Measurements from ENCODE around the gene SLC7A5. TPM values are rescaled to one million over a fixed set of nuclear protein-coding genes. Genes with fewer than 3 reads are reported as not detected.
"Not testable (repeated sequence)": the region's sequence is repeated elsewhere in the genome, so short reads cannot be mapped to it uniquely, and the experiment has no call there.

SLC7A5 gene
- total RNA-seq, 1 donor from 2014 or later, result 9.5 TPM

DNA sequence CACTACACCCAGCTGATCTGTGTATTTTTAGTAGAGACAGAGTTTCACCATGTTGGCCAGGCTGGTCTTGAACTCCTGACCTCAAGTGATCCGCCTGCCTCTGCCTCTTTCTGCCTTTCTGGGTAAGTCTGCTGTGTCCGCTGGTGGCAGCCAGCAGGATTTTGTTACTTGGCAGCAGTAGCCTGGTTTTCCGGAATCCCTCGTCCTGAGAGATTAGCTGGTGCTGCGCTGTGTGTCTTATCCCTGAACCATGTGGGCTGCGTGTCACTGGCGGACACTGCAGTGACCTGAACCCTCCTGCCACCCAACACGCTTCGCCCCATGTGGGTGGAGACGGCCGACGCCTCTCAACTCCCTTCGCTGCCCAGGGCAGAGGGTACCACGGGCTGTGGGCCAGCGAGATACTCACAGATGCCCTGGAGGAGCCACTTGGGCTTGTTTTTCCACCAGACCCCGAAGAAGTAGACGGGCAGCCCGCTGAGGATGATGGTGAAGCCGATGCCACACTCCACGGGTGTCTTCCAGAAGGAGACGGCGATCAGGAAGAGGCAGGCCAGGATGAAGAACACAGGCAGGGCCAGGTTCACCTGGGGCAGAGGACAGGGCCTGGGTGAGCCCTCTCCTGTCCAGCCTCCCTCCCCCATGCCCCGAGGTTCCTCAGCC, 35.2 kb downstream of the SLC7A5 start:
- no peak for DNase-seq (ENCODE audit: low read depth in 2 of 2)

DNA sequence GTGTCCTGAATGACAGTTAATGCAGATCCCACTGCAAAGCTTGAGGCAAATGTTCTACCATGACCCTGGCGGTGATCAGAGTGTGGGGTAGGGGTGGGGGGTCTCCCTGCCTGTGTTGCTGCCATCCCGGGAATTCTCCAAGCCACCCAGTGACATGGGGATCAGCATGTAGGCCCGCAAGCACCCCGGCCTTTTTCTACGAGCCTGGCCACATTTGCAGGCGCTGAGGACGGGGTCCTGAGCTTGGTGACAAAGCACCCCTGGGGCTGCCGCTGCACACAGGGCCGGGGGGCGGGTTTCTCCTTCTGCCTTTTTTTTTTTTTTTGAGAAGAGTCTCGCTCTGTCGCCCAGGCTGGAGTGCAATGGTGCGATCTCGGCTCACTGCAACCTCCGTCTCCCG, 35.8 kb downstream of the SLC7A5 start:
- DNase-seq (ENCODE audit: low read depth in 2 of 2), result no peak

DNA sequence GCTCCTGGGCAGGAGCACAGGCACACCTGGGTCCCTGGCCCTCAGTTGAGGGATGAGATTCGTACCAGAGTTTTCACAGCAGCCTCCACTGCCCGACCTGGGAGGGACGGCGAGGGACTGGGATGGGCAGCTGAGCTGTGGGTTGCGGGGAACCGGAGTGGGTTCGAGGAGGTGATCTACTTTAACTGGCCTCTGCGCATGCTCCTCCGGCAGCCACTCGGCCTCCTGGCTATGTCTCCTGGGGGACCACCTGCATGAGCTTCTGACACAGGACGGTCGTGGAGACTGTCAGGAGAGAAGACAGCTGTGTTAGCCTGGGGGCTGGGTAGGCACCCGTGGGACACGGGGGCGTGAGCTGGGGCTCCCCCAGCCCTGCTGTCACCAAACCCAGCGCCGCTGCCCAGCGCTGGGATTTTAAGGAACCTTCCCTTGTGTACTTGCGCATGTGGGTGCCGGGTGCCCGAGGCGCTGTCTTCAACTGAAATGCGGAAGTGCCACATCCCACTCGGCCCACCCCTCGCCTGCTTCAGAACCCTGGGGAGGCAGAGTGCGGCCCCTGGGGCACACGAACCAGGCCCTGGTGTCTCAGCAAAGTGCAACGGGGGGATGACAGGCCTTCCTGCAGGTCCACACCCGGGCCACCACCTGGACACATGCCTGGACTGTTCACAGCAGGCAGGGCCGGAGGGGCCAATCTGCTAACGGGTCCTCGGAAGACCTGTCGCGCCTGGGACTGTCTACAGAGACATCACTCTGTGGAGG, 36.4 kb downstream of the SLC7A5 start:
- DNase-seq (ENCODE audit: low read depth in 2 of 2), result no peak

DNA sequence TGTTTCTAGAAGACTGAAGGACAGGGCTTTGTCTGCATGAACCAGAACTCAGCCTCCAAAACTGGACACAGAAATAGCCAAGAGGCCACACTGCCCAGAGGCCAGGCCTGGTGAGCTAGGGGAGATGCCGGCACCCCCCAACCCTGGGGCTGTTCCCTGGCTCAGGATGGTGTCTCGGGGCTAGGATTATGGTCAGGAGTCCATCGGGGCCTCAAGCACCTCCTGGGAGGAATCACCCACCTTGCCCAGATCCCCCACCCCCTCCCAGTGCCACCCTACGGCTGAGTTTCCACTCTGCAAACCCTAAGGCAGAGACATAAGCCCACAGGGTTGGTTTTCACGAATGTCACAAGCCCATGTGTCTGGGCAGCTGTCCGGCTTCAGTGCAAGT, 37.2 kb downstream of the SLC7A5 start:
- DNase-seq (ENCODE audit: low read depth in 2 of 2), result no peak

DNA sequence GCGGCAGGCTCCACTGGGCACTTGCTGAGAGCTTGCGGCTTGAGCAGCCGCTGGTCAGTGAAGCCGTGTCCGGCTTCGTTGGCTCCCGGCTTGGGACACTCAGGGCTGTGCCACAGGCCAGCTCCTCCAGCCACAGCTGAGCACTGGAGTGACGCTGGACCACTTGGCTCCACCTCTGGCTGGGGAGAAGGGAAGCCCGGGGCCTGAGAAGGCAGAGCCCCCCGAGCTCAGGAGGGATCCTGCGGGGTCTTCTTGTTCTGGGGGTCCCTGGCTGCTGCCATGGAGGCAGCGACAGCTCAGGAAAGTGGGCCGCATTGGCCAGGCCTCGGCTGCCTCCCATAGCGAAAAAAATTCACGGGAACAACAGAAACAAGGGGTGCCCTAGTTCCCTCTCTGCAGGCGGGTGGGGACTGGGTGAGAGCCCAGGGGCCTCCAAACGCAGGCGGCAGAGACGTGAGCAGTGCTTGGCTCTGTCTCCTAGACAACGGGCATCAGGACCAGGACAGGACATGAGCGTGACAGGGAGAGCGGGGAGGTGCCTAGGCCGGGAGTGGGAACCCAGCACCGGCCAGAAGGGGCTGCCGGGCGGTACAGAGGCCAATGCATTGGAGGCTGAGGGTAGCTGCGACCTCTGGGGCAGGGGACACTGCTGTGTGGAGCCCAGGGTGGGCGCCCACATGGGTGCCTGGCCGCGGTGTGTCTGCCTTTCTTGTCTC, 37.7 kb downstream of the SLC7A5 start:
- no peak for DNase-seq (ENCODE audit: low read depth in 2 of 2)

DNA sequence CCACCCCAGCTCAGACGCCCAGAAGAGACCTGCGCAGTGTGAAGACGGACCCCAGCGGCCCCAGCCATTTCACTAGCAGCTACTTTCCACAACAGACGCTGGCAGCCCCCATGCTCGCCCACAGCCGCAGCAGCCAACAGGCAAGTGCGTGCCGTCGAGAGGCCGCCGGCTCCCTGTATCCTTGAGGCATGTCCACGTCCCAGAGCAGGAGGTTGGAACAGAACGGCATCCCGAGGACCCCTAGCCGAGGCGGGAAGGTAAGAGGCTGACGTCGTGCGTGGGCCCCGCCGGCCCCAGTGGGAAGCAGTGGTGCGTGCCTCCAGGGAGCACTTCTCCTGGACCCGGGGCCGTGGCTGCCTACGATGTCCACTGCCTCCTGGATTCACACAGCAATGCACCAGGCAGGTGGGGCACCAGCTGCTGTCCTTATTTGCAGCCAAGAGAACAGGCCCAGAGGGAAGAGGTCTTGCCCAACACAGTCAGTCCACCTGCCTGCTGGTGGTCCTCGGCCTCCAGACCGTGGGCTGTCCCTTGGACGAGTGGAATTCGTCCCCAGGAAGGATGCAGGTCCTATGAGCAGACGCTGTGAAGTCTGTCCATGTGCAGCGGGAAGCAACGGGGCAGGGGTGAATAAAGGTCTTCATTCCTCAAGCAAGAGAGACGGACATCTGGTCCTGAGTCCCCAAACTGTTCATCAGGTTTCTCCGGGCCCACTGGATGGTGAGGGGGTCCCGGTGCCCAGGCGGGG, 38.5 kb downstream of the SLC7A5 start:
- DNase-seq (ENCODE audit: low read depth in 2 of 2), result no peak

DNA sequence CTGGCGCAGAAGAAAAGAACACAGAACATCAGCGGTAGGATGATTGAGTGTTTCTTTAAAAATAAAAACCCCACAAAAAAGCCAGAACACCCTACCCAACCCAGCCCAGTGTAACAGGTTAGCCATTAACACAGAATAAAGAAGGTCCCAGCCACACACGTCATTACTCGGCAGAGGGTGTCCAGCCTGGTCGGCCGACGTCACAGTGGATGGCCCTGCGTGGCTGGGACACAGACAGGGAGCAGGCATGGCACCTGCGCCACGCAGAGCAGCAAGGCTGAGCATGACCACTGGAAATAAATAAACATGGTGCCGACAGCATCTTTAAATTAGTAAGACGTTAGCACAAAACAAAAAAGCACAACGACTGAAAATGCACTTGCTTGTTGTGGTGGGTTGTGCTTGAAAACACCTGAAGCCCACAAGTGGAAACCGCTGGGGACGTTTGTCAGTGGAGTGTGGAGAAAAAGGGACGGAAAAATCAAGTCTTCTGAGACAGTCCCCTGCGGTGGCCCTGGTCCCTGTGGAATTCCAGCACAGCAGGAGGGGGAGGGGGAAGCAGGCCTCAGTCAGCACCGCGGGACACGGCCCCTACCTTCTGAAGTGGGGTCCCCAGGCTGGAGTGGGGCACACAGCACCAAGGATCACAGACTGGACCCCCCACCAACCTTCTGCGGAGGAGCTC, 39.2 kb downstream of the SLC7A5 start:
- DNase-seq (ENCODE audit: low read depth in 2 of 2), result no peak

DNA sequence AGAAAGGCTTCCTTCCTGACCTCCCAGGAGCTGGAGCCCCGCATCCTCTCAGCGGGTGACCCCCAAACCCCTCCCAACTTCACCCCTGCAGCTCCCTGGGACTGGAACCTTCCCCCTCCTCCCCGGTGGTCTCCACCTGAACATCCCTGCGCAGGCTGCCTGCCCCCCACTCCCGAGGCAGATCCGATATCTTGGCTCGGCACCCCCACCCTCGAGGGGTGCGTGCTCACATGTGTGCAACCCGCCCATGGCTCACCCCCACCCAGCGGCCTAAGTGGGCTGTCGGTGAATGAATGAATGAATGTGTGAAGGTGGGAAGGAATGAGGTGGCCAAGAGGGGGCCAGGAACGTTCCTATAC, 39.7 kb downstream of the SLC7A5 start:
- DNase-seq (ENCODE audit: low read depth in 2 of 2), result no peak

DNA sequence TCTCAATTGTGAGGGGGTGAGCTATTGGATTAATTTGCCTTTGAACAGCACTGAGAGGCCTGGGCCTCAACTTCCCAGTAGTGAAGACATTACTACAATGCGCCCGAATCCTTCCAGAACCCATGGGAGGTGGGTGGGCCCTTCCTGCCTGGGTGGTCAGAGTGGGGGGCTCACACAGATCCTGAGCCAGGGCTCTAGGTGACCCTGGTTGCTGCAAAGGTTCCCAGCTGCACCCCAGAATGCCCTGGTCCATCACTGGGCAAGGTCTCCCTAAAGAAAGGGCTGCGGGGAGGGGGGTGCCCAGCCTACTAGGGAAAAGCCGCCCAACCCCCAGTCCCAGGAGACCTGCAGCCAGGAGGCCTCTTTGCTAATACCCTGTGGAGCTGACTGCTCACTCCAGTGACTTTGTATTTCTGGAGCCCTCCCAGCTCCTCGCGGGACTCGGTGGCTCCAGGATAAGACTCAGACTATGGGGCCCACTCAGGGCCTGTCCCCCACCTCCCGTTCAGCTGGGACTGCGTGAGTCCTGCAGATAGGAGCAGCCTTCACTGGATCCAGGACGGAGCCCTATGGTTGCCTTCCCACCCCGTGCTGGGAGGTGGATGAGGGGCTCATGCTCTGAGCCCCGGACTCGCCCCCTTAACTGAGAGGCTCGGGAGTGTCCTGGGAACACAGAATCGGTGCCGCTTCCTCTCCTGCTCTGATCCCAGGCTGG, 40.2 kb downstream of the SLC7A5 start:
- DNase-seq (ENCODE audit: low read depth in 2 of 2), result no peak

DNA sequence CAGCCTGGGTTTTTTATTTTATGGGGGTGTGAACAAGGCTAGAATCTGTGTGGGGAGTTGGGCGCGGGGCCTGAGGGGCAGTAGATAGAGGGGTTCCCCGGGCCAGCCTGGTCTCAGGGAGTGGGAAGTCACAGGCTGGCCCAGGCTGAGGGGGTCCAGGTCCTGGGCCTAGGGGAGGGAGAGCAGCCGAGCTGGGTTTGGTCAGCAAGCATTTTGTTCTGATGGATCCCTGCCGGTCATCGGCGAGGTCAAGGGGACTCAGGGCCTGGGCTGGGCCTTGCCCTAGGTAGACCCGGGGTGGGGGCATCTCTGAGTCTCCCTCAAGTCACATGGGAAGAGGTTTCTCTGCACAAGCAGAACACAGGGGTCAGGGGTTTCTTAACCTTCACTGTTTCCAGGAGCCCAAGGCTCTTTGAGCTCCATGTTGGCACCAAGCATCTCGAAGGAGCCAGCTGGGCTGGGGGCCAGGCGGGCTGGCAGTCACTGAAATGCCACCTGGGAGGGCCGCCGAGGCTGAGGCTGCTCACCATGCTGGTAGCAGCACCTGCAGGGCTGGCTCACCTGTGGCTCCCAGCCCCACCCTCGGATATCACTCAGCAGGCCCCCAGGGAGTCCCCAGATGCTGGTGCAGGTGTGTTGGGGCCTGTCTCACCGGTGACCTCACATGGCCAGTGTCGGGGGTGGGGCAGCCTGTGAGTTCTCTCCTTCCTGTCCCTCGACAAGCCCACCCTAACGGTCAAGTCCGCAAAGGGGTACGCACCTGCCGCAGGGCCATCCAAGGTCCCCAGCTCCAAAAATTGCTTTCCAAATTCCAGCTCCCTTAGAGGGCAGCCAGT, 41.0 kb downstream of the SLC7A5 start:
- DNase-seq (ENCODE audit: low read depth in 2 of 2), result no peak

DNA sequence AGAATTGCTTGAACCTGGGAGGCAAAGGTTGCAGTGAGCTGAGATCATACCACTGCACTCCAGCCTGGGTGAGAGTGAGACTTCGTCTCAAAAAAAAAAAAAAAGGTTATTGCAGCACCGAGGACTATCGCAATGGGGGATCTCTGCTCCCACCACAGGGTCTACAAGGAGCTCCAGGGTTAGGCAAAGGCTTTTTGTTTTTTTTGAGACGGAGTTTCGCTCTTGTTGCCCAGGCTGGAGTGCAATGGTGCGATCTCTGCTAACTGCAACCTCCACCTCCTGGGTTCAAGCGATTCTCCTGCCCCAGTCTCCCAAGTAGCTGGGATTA, 41.8 kb downstream of the SLC7A5 start:
- DNase-seq (ENCODE audit: low read depth in 2 of 2), result not testable (repeated sequence)

DNA sequence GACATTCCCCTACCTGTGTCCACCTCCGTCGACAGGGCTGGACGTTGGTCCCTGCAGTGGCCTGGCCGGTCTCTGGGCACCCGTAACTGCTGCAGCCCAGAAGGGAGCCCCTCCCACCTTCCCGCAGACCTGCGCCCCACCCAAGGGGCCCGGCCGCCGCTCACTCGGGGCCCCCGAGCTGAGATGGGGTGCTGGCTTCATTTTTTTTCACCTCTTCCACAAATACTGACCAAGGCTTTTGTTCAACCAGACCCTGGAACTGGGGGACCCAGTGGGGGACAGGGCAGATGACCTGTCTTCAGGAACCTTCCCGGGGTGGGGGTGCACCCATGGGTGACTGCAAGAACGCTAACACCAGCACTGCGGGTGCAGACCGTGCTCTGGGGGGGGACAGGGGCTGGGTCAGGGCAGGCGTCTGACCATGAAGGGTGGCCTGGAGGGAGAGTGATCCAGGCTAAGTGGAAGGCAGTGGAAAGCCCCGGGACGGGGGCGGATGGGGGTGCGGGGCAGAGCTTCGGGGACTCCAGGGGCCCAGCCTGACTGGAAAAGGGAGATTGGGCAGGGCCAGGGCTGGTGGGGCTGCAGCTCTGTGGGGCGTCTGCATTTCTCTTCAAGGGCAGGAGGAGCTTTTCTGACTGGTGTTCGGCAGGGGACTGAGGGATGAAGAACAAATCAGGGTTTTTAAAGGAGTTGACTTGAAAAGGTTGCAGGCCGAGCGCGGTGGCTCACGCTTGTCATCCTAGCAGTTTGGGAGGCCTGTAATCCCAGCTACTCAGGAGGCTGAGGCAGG, 42.3 kb downstream of the SLC7A5 start:
- DNase-seq (ENCODE audit: low read depth in 2 of 2), result no peak

DNA sequence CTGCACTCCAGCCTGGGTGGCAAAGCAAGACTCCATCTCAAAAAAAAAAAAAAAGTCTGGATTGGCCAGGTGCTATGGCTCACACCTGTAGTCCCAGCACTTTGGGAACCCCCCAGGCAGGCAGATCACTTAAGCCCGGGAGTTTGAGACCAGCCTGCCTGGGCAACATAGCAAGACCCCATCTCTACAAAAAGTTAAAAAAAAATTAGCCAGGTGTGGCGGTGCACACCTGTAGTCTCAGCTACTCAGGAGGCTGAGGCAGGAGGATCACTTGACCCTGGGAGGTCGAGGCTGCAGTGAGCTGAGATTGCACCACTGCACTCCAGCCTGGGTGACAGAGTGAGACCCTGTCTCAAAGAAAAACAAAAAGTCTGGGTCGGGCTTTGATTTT, 42.9 kb downstream of the SLC7A5 start:
- not testable (repeated sequence) for DNase-seq (ENCODE audit: low read depth in 2 of 2)

DNA sequence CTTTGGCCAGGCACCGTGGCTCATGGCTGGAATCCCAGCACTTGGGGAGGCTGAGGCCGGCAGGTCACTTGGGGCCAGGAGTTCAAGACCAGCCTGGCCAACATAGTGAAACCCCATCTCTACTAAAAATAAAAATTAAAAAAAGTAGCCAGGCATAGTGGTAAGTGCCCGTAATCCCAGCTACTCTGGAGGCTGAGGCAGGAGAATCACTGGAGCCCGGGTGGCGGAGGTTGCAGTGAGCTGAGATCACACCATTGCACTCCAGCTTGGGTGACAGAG, 43.5 kb downstream of the SLC7A5 start:
- DNase-seq (ENCODE audit: low read depth in 2 of 2), result not testable (repeated sequence)

DNA sequence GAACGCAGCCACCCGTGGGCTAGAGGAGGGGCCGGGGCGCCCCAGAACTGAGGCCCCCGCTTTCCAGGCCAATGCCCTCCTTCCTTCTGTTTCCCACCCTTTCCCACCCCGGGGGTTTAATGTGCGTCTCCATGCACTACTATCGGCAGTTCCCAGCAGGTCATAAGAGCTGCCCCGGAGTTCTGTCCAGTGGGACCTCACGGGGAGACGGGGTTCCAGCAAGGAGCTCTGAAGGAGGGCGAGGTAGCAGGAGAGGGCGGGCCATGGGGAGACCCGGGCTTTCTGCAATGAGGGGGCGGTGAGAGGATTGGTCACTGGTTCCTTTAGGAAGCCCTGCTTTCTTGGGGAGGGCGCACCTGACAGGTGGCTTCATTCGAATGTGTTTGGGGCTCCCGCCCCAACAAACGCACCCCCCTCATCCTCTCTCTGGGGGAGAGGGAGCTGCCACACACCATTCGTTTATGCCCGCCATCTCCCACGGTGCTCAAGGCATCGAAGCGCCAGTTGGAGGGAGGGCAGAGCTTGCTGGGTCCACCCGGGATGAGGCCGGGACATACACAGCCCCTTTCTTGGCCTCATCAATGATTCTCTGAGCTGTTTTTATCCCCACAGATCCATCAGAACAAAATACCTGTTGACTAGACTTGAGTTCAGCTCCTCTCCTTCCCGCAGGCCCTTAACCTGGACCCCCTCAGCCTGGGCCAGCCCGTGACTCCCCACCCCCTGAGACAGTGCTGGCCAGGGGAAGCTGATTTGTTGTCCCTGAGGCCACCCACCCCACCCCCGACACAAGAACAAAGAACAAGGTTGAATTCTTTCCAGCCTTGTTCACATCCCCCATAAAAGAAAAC, 44.1 kb downstream of the SLC7A5 start:
- DNase-seq (ENCODE audit: low read depth in 2 of 2), result no peak

DNA sequence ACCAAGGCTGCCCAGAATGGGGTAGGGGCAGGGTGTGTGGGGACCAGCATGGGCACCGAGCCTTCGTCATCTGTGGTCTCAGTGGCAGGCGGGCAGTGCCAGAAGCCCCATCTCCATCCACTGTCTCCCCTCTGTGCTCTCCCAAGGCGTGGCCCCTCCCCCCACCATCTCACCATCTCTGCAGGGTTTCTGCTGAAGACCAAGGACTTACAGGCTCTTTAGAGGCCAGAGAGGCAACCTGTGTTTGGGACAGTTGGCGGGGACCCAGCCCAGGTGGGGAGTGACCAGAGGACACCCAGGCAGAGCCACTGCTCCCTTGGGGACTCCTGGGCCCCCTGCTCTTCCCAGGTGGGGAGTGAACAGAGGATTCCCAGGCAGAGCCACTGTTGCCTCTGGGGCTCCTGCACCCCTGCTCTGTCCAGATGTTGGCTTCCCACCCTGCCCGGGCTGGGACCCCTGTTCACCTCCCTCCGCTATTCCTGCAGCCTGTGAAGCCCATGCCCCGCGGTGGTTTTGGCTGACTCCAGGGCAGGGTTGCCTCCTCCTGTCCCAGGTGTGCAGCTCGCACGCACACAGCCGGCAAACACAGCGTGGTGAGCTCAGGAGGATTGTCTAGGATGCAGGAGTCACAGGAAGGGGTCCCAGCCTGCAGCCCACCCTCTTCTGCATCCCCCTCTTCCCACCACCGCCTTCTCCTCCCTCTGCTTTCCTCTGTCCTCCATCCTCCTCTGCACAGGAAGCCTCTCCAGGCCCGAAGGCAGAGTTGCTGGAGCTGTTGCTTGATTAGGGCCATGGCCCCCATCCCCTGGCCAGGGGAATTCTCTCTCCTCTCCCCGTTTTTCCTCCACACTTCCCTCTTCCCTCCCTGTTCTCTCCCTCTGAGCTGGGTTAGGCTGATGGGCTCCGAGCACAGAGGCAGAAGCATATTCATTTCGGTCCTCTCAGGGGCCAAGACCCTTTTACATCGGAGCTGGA, 45.0 kb downstream of the SLC7A5 start:
- no peak for DNase-seq (ENCODE audit: low read depth in 2 of 2)

DNA sequence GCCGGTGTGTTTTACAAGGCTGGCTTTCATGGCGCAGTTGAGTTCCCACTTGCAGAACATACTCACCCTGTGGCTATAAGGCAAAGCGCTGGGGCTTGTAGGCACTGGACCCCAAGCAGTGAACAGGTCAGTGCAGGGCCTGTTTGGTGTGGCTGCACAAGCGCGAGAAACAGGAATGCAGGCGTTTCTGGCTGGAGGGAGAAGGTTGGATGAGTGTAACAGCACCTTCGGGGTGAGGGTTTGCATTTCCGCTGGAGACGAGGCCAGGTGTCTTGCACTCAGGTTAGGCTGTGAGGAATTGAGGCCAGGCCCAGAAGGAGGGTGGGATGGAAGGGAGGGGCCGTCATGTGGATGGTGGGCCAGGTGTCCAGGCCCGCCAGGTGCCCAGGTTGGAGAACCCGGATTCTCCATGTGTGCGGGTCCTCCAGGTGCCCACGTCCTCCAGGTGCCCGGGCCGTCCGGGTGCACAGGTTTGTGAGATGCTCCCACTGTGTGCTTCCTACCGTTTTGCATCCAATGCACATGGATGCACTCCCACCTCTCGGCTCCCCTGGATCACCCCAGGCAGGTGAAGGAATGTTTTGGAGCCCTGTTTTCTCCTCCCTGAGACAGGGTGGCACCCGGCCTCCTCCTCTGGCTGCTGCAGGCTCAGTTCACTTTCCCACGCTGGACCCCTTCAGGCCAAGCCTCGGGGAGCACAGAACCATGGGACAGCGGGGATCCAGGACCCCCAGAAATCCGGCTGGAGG, 46.0 kb downstream of the SLC7A5 start:
- DNase-seq (ENCODE audit: low read depth in 2 of 2), result no peak

Measured in lung microvascular endothelial cell (primary cell).